Fibroblast of pulmonary artery (primary cell): ENCODE data around the gene POLR3K.
A peak's percentile ranks its signal among the peaks of the same experiment; 100 is the strongest.

Experiments used
- DNase-seq: peaks from one replicate; pipeline ENCODE4 v3.0.0-alpha.2; 2010; ENCODE audit warnings: low read depth
- H3K4me3 ChIP-seq: replicated peaks from 2 replicates; pipeline ENCODE4 v1.5.1; 2011; ENCODE audit warnings: low read depth, mild to moderate bottlenecking, control low read depth, low read length, moderate library complexity
- TF ChIP-seq, protein P1 (sequence below): IDR thresholded peaks from 2 replicates; pipeline ENCODE4 v1.5.1; 2011; ENCODE audit warnings: mild to moderate bottlenecking, control low read depth, low read length, inconsistent platforms; ENCODE audit errors: missing control alignments

The POLR3K gene

DNA sequence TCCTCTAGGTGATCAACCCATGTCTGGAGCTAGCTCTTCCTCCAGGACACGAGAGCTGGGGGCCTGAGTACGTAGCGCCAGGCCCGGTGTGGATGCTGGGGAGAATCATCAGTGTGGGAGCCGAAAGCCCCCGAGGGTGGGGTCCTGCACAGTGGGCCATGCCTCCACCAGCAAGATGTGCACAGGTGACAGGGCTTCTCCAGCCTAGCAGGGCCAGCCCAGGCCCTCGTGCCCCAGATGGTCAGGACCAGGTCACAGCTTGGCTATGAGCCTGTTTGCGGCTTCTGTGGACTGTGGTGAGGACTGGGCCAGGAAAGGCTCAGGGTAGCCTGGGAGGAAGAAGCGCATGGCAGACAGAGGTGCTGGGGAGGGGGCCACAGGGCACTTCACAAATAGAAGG lies 32.5 kb upstream of the POLR3K start:
- no peak for DNase-seq
- TF ChIP-seq, protein P1, sequence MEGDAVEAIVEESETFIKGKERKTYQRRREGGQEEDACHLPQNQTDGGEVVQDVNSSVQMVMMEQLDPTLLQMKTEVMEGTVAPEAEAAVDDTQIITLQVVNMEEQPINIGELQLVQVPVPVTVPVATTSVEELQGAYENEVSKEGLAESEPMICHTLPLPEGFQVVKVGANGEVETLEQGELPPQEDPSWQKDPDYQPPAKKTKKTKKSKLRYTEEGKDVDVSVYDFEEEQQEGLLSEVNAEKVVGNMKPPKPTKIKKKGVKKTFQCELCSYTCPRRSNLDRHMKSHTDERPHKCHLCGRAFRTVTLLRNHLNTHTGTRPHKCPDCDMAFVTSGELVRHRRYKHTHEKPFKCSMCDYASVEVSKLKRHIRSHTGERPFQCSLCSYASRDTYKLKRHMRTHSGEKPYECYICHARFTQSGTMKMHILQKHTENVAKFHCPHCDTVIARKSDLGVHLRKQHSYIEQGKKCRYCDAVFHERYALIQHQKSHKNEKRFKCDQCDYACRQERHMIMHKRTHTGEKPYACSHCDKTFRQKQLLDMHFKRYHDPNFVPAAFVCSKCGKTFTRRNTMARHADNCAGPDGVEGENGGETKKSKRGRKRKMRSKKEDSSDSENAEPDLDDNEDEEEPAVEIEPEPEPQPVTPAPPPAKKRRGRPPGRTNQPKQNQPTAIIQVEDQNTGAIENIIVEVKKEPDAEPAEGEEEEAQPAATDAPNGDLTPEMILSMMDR: no peak
- no peak overlapping the region for H3K4me3 ChIP-seq

DNA sequence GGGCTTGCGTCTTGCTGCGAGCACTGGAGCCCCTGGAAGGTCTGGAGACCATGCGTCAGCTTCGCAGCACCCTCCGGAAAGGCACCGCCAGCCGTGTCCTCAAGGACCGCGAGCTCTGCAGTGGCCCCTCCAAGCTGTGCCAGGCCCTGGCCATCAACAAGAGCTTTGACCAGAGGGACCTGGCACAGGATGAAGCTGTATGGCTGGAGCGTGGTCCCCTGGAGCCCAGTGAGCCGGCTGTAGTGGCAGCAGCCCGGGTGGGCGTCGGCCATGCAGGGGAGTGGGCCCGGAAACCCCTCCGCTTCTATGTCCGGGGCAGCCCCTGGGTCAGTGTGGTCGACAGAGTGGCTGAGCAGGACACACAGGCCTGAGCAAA lies 32.0 kb upstream of the POLR3K start:
- H3K4me3 ChIP-seq: no peak overlapping the region
- no peak for DNase-seq
- TF ChIP-seq, protein P1: no peak

DNA sequence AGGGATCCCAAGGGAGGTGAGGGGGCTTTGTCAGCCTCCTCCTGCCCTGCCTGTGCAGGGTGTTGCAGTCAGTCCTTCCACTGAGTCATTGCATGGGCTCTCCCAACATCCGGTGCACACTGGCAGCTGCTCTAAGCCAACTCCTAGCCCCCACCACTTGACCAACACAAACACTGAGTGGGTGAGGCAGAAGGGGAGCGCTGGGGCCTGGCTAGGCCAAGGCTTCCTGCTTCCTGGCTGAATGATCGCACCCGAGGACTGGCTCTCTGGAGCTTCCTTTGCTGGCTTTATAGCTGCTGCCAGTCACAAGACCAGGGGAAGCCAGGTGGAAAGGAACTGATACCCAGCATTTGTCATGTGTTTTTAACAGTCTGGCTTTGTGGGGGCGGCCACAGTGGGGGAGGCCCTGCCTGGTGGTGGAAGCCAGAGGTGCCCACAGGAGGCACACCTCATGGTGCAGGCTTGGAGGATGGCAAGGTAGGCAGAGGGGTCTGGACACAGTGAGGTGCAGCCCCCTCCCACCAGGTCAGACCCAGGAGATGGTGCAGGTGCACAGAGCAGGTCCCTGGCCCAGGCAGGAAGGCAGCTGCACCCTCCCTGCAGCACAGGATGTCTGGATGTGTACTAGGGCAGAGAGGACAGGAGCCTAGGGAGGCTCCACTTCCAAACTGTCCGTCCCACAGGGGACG lies 31.5 kb upstream of the POLR3K start:
- TF ChIP-seq, protein P1: no peak
- no peak overlapping the region for H3K4me3 ChIP-seq
- peak; percentile 93 for DNase-seq

DNA sequence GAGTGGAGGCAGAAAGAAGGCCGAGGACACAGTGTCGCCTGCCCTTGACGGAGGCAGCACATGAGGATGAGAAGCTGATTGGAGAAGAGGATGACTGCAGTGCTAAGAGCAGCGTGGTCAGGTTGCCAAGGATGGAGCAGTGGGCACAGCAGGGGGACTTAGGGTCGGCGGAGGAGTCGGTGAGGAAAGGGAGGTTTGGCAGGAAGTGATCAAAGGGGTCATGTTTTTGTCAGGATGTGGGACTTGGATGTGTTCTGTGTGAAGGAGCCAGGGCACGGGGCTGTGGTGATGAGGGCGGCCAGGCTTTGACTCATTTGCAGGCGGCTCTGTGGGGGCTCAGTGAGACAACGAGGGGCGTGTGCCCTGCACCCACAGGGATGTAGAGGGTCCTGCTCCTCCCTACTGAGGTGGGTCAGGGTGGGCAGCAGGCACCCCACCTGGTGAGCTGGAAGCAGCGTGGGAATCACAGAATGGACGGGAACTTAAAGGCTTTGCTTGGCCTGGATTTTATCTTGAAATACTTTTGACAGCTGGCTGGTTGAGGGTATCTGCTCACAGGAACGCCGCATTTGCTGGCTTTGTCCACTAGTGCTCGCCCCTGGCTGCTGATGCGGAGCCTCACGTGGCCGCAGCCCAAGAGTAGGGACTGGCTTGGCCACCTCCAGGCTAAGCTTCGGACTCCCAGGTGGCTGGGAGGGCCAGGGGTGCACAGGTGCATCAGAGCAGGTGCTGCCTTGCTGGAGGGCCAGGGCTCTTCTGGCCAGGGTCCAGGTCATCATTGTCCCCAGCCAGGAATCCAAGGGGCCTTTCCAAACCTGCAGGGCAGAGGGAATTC lies 30.6 kb upstream of the POLR3K start:
- TF ChIP-seq, protein P1: no peak
- peak; percentile 39 for DNase-seq
- H3K4me3 ChIP-seq: no peak overlapping the region

DNA sequence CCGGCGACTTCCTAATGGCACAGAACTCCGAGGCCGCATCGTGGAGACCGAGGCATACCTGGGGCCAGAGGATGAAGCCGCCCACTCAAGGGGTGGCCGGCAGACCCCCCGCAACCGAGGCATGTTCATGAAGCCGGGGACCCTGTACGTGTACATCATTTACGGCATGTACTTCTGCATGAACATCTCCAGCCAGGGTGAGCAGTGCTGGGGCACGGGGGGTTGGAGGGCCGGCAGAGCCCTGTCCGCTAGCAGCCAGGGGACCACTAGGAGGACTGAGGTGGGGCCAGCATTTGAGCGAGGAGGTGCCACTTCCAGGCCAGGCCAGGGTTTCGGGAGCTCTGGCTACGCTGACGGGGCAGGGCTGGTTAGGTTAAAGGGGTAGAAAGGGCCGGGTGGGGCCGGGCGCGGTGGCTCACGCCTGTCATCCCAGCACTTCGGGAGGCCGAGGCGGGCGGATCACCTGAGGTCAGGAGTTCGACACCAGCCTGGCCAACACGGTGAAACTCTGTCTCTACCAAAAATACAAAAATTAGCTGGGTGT lies 29.7 kb upstream of the POLR3K start:
- DNase-seq: no peak
- TF ChIP-seq, protein P1: no peak
- no peak overlapping the region for H3K4me3 ChIP-seq

DNA sequence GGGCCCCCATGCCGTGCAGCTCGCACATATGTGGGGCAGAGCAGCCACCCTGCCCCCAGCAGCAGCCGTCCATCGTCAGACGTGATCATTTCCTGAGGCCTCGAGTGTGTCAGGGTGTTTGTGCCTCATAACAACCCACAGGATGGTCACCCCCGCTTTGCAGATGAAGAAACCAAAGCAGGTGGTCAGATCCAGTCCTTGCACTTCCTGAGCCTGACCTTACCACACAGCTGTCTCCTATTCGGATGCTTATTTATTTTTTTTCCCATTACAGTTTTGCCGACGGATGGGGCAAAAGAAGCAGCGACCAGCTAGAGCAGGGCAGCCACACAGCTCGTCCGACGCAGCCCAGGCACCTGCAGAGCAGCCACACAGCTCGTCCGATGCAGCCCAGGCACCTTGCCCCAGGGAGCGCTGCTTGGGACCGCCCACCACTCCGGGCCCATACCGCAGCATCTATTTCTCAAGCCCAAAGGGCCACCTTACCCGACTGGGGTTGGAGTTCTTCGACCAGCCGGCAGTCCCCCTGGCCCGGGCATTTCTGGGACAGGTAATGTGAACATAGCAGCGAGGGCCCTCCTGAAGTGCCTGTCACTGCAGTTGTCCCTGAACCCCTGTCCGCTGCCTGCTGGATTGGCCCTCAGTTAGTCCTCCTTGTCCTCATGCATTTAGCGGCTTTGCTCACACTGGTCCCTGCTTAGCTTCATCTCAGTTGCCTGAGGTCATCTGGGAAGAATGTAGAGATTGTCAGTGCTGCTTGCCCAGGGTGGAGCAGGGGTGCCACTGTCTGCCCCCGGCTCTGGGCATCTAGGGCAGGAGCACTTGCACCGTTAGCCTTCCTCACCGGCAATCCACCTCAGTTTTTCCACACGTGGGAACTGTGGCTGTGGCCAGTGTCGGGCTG lies 26.0 kb upstream of the POLR3K start:
- TF ChIP-seq, protein P1: no peak
- DNase-seq: peak; percentile 49
- peak overlapping the region; percentile 67 for H3K4me3 ChIP-seq
